HUES64 (cell line): ENCODE results near the gene EBF3.

Experiments
- H3K27ac ChIP-seq: 2 replicates; pipeline ENCODE4 v1.7.0; 2013; ENCODE audit warnings: low read depth, low read length, inconsistent platforms
- H3K27me3 ChIP-seq: 2 replicates; pipeline ENCODE4 v1.6.1; 2013; ENCODE audit warnings: mild to moderate bottlenecking, low read length; ENCODE audit not compliant: insufficient read depth
- H3K36me3 ChIP-seq: 2 replicates; pipeline ENCODE4 v1.6.1; 2013; ENCODE audit warnings: mild to moderate bottlenecking, low read length; ENCODE audit not compliant: insufficient read depth
- H3K4me1 ChIP-seq: 2 replicates; pipeline ENCODE4 v1.6.1; 2013; ENCODE audit warnings: mild to moderate bottlenecking, low read length, moderate library complexity; ENCODE audit not compliant: insufficient read depth
- H3K4me3 ChIP-seq: 2 replicates; pipeline ENCODE4 v1.5.1; 2013; ENCODE audit warnings: mild to moderate bottlenecking, low read length, moderate library complexity
- H3K9ac ChIP-seq: 2 replicates; pipeline ENCODE4 v1.6.1; 2013; ENCODE audit warnings: mild to moderate bottlenecking, low read depth, low read length
- H3K9me3 ChIP-seq: 2 replicates; pipeline ENCODE4 v1.6.1; 2013; ENCODE audit warnings: low read depth, low read length; ENCODE audit not compliant: insufficient read depth
- WGBS: fragments of 150-250, 120-280 bp; methylation state at CpG from one replicate; pipeline ENCODE4 v1.1.7; 2013; ENCODE audit warnings: missing lambda C conversion rate; 5-methylcytosine and 5-hydroxymethylcytosine counted together

EBF3 gene

GRCh38 chr10:129860396-129860795 lies 103.7 kb downstream of the EBF3 start:
- Histone ChIP-seq H3K27ac (no peak overlapping the region), H3K27me3 (no peaks in the 10 kb centered on the region), H3K4me3 (no peak overlapping the region), H3K9ac (no peak overlapping the region), H3K9me3 (peaks cover 6% of the 10 kb centered on the region; the same call in 1 of the 2 replicates), H3K36me3 (no peaks in the 10 kb centered on the region), H3K4me1 (peaks cover 11% of the 10 kb centered on the region; the same call in 1 of the 2 replicates)
- WGBS, result 94% methylated on average over 9 of the region's 9 CpGs

GRCh38 chr10:129859536-129859935 lies 104.5 kb downstream of the EBF3 start:
- Histone ChIP-seq H3K27me3 (no peaks in the 10 kb centered on the region), H3K36me3 (no peaks in the 10 kb centered on the region), H3K4me1 (peaks cover 11% of the 10 kb centered on the region; the same call in 1 of the 2 replicates), H3K4me3 (no peak overlapping the region), H3K9me3 (peaks cover 6% of the 10 kb centered on the region; the same call in 1 of the 2 replicates), H3K27ac (no peak overlapping the region), H3K9ac (no peak overlapping the region)
- WGBS, result 93% methylated on average over 7 of the region's 7 CpGs

DNA sequence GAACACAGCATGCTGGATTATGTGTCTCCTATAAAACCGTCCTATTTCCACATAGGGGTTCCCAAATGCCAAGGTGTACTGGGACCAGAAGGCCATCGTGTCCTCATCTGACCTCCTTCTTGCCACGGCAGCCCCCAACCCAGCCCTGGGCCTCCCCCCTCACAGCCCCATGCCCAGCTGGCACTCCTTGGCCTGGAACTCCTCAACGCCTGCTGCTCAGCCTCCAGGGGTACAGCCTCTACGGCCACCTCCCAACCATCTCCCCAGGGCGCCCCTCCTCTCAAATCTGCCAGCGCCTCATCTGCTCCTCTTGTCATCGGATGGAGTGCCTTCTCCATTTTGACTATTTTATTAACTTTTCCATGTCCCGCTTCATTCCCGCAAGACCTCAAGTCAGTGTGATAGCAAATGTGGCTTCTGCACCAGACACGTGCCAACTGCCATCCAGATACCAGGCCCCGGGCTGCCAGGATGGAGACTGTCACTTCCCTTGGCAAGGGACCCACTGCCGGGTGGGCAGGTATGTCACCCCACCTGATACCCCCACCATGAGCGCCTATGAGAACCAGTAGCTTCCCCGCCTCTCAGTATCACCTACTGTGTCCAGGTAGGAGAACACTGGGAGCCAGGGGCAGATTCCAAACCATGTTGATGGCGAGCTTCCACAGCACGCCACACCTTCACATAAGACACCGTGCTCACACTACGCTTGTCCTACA lies 106.7 kb downstream of the EBF3 start:
- no peaks in the 10 kb centered on the region for H3K27me3 ChIP-seq
- H3K4me3 ChIP-seq, result no peak overlapping the region
- no peaks in the 10 kb centered on the region for H3K36me3 ChIP-seq
- H3K27ac ChIP-seq, result no peak overlapping the region
- H3K4me1 ChIP-seq, result no peaks in the 10 kb centered on the region; the same call in 1 of the 2 replicates
- no peak overlapping the region for H3K9ac ChIP-seq
- 90% methylated on average over 19 of the region's 19 CpGs for WGBS
- peaks cover 6% of the 10 kb centered on the region; the same call in 1 of the 2 replicates for H3K9me3 ChIP-seq

DNA sequence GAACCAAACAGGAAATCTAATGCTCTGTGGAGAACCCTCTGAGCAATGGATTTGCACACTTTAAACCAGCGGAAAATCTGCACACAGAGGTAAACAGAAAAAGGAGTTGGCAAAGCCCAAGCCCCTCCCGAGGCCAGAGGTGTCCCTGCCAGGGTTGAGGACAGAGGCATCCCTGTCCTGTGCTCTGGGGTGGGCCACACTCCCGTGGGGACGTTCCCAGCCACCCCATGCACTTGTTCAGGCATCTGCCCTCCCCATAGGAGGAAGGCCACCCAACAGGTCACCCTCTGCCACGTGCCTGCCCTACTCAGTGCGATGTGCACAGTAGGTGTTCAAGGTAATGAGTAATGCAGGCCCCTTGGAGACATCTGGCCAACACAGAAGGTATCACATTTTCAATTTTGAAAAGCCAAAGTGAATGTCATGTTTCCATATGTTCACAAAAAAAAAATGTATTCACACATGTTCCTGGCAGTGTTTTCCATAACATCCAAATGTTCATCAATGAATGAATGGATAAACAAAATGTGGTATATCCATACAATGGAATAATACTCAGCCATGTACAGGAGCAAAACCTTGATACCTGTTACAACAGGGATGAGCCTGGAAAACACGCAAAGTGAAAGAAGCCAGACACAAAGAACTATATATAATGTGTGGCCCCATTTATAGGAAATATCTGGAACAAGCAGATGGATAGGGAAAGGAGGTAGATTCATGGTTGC lies 108.1 kb downstream of the EBF3 start:
- no peak overlapping the region for H3K27ac ChIP-seq
- WGBS, result 91% methylated on average over 7 of the region's 7 CpGs
- no peak overlapping the region for H3K9ac ChIP-seq
- no peaks in the 10 kb centered on the region; the same call in 1 of the 2 replicates for H3K4me1 ChIP-seq
- peaks cover 6% of the 10 kb centered on the region; the same call in 1 of the 2 replicates for H3K9me3 ChIP-seq
- no peaks in the 10 kb centered on the region for H3K36me3 ChIP-seq
- H3K4me3 ChIP-seq, result no peak overlapping the region
- no peaks in the 10 kb centered on the region for H3K27me3 ChIP-seq

DNA sequence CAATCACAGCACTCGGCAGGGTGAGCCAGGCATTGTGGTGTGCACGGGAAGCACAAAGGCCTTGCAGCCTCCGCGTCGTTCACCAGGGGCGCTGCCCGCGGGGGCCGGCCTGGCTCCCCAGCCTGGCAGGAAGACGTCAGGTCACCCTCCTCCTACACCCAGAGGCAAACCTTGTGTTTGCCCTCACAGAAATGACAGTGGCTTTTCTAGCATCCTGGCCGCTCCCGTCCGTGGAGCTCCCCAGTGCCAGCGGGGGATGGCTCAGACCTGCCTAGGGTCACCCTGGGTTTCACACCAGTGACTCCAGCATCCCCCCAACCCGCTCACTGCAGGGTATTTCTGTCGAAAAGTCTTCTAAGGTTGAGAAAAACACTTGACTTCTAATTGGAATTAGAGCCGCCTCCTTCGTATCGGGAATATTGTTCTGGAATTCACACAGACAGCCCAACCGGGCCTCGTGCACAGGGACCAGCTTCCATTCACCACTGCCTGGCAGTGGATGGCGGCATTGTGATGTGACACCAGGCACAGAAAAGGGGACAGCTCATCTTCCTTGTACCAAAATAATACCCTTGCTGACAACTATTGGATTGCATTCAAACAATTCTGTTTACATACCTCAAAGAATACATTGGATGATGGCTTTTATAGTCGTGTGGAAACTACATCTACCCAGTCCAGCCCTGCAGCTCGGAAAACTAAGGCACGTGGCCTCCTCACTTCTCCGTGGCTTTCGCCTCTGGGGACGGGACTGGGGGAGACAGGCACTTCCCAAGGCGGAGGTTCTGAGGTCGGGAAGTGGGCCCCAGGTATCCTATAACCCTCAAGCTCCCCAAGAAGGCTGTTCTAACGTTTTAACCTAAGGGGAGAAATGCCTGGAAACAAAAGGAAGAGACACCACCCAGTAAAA lies 109.0 kb downstream of the EBF3 start:
- no peak overlapping the region for H3K4me3 ChIP-seq
- no peaks in the 10 kb centered on the region for H3K27me3 ChIP-seq
- no peaks in the 10 kb centered on the region for H3K36me3 ChIP-seq
- H3K9ac ChIP-seq, result no peak overlapping the region
- no peaks in the 10 kb centered on the region; the same call in 1 of the 2 replicates for H3K4me1 ChIP-seq
- no peak overlapping the region for H3K27ac ChIP-seq
- peaks cover 6% of the 10 kb centered on the region; the same call in 1 of the 2 replicates for H3K9me3 ChIP-seq
- 92% methylated on average over 31 of the region's 31 CpGs for WGBS

- Histone ChIP-seq H3K9ac (no peak overlapping the region), H3K4me3 (no peak overlapping the region), H3K27me3 (no peaks in the 10 kb centered on the region), H3K36me3 (no peaks in the 10 kb centered on the region), H3K27ac (no peak overlapping the region), H3K4me1 (no peaks in the 10 kb centered on the region; the same call in 1 of the 2 replicates), H3K9me3 (peaks cover 6% of the 10 kb centered on the region; the same call in 1 of the 2 replicates)
- WGBS, result 89% methylated on average over 10 of the region's 10 CpGs
Measured at GRCh38 chr10:129854158-129854557, 109.9 kb downstream of the EBF3 start.

DNA sequence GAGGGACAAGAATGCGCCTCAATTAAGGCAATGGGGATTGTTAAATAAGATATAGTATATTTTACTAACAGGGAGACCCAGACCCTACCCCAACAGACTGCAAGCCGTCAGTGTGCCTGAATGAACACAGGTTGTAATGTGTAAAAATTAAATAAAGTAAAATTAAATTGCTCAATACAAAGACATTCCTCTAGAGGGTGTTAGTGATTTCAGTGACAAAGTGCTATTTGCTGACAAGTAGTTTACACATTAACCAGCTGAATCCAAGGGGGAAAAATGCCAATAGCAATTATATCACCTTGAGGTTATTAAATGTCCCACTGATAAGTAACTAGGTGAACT lies 110.5 kb downstream of the EBF3 start:
- Histone ChIP-seq H3K4me3 (no peak overlapping the region), H3K9ac (no peak overlapping the region), H3K27ac (no peak overlapping the region), H3K9me3 (peaks cover 6% of the 10 kb centered on the region; the same call in 1 of the 2 replicates), H3K4me1 (no peaks in the 10 kb centered on the region; the same call in 1 of the 2 replicates), H3K27me3 (no peaks in the 10 kb centered on the region), H3K36me3 (no peaks in the 10 kb centered on the region)
- WGBS, result no CpG with 5 or more reads among the region's 2 CpGs

GRCh38 chr10:129852829-129853561 lies 111.1 kb downstream of the EBF3 start:
- Histone ChIP-seq H3K9me3 (peaks cover 6% of the 10 kb centered on the region; the same call in 1 of the 2 replicates), H3K4me3 (no peak overlapping the region), H3K36me3 (no peaks in the 10 kb centered on the region), H3K27ac (no peak overlapping the region), H3K4me1 (no peaks in the 10 kb centered on the region; the same call in 1 of the 2 replicates), H3K9ac (no peak overlapping the region), H3K27me3 (no peaks in the 10 kb centered on the region)
- 77% methylated on average over 13 of the region's 13 CpGs for WGBS

- no peaks in the 10 kb centered on the region for H3K27me3 ChIP-seq
- H3K36me3 ChIP-seq, result no peaks in the 10 kb centered on the region
- WGBS, result 95% methylated on average over 19 of the region's 19 CpGs
Measured at GRCh38 chr10:129851941-129852640, 112.0 kb downstream of the EBF3 start.

GRCh38 chr10:129850790-129851189 lies 113.3 kb downstream of the EBF3 start:
- Histone ChIP-seq H3K4me3 (no peak overlapping the region), H3K9me3 (no peaks in the 10 kb centered on the region), H3K36me3 (no peaks in the 10 kb centered on the region), H3K9ac (no peak overlapping the region), H3K27me3 (no peaks in the 10 kb centered on the region), H3K27ac (no peak overlapping the region), H3K4me1 (peaks cover 3% of the 10 kb centered on the region)
- 94% methylated on average over 13 of the region's 13 CpGs for WGBS

More at GRCh38 chr10:129851941-129852640, 112.0 kb downstream of the EBF3 start:
- Histone ChIP-seq H3K27ac (no peak overlapping the region), H3K4me1 (peaks cover 3% of the 10 kb centered on the region), H3K9me3 (peaks cover 6% of the 10 kb centered on the region; the same call in 1 of the 2 replicates), H3K4me3 (no peak overlapping the region), H3K9ac (no peak overlapping the region)
